Urinary bladder (tissue), 4 donors: ENCODE results near the gene RAB4A. TPM values are rescaled to one million over a fixed set of nuclear protein-coding genes. Genes with fewer than 3 reads are reported as not detected.
"Not testable (repeated sequence)": the region's sequence is repeated elsewhere in the genome, so short reads cannot be mapped to it uniquely, and the experiment has no call there.

Experiments
- DNase-seq: peaks from one replicate; pipeline ENCODE4 v3.0.0-alpha.2; 2015; ENCODE audit errors: extremely low spot score
- H3K27ac ChIP-seq: one replicate; pipeline ENCODE4 v1.5.1; 2013; ENCODE audit warnings: low read depth, mild to moderate bottlenecking, moderate library complexity
- H3K36me3 ChIP-seq: one replicate; pipeline ENCODE4 v1.6.1; 2013; ENCODE audit warnings: mild to moderate bottlenecking, moderate library complexity; ENCODE audit not compliant: insufficient read depth
- H3K4me1 ChIP-seq: one replicate; pipeline ENCODE4 v1.6.1; 2013; ENCODE audit warnings: mild to moderate bottlenecking, moderate library complexity; ENCODE audit not compliant: insufficient read depth
- H3K4me3 ChIP-seq: one replicate; pipeline ENCODE4 v1.5.1; 2013; ENCODE audit warnings: low read depth, low read length
- WGBS: extraction: QIAGEN DNeasy Blood & Tissue Kit; methylation state at CpG from one replicate; pipeline ENCODE4 v1.1.7; 2013; 5-methylcytosine and 5-hydroxymethylcytosine counted together
- polyA plus RNA-seq: library from polyadenylated mRNA; stranded (reverse); fragments of 200-250 nt; gene quantifications from one replicate; pipeline ENCODE4 v1.2.3, GENCODE V29; 2013
- total RNA-seq: library from RNA; depleted of rRNA; stranded (reverse); fragments of >200 nt; gene quantifications from one replicate; pipeline ENCODE4 v1.2.3, GENCODE V29; 2014
- donor health status: healthy with polysubstance abuse.
- donor health status: healthy.

Gene RAB4A
- total and polyA plus RNA-seq, 2 donors = 33.5 to 51.4 TPM

DNA sequence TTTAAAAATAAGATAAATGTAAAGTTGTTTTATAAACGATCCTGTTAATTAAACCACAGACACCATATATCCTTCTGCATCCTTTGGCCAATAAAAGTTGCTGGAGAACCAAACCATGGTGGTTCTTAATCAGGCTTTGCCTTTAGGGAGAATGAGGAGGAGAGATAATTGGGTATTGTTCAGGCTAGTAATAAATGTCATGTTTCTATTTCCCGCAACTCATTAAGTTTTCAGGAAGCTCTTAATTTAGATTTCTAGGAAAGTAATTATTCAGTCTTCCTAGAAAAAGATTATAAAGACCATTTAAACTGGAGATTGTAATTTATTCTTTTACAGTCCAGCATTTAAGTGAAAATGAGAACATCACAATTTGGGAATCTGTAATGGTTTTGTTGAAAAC, 34.5 kb downstream of the RAB4A start:
- peaks cover 1% of the 10 kb centered on the region for H3K36me3 ChIP-seq

DNA sequence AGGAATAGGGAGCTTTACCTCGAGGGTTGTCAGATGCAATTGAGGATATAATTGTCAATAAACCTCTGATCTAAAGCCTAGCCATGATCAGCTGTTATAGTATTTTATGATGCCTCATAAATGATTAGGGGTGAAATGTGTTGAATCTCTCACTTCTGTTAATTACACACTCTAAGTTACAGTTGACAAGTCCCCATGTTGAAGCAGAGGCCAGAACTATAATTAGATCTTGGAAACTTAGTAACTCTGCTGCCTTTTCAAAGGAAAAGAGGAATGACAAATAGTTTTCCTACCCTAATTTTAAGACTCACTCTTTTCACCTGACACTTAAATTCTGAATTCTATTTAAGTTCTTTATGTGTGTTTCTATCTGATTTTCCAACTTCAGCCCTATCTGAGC, 38.2 kb downstream of the RAB4A start:
- DNase-seq = no peak
- H3K36me3 ChIP-seq = peaks cover 1% of the 10 kb centered on the region
- H3K4me1 ChIP-seq = no peaks in the 10 kb centered on the region
- 54% methylated on average over 1 of the region's 1 CpG for WGBS
- H3K4me3 ChIP-seq = no peak overlapping the region
- no peak overlapping the region for H3K27ac ChIP-seq

More for the DNA sequence above, 34.5 kb downstream of the RAB4A start:
- no peak for DNase-seq
- Histone ChIP-seq H3K27ac (no peak overlapping the region), H3K4me1 (no peaks in the 10 kb centered on the region), H3K4me3 (no peak overlapping the region)
- WGBS = 76% methylated on average over 2 of the region's 2 CpGs

DNA sequence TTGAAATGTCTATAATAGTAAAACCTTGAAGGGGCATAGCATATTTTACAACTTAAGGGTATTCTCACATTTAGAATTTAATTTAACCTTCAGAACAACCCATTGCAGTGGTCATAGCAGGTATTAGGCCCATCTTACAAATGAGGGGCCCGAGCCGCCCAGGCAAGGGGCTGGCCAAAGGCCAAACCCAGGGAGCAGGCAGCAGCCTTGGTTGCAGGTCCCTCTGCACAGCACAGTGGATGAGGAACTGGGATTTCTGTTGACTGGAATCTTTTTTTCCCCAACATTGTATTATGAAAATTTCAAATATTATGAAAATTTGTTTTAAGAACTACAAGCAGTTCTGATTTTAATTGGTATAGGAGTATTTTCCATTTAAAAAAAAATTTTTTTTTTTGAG, 38.8 kb downstream of the RAB4A start:
- Histone ChIP-seq H3K4me1 (no peaks in the 10 kb centered on the region), H3K36me3 (peaks cover 1% of the 10 kb centered on the region), H3K27ac (no peak overlapping the region), H3K4me3 (no peak overlapping the region)
- DNase-seq = no peak
- WGBS = 94% methylated on average over 2 of the region's 2 CpGs

DNA sequence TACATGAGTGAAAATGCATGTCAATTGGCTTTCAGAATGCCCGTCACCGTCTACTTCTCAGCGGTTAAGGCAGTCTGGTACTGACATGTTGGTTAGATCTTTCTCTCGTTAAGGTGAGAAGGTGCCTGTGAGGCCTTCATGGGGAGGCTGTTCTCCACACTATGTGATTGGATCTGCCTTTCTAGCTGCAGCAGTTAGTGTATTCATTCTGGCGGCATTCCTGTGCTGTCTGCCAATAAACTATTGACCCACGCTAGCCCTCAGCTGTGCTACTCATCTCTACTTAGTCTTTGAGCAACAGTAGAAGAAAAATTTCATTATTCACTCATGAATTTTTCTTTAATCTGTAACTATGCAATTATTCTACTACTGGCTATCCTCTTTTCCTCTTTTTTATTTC, 39.9 kb downstream of the RAB4A start:
- H3K27ac ChIP-seq = no peak overlapping the region
- H3K4me1 ChIP-seq = no peaks in the 10 kb centered on the region
- H3K36me3 ChIP-seq = peaks cover 1% of the 10 kb centered on the region
- H3K4me3 ChIP-seq = no peak overlapping the region
- 77% methylated on average over 6 of the region's 6 CpGs for WGBS
- no peak for DNase-seq

DNA sequence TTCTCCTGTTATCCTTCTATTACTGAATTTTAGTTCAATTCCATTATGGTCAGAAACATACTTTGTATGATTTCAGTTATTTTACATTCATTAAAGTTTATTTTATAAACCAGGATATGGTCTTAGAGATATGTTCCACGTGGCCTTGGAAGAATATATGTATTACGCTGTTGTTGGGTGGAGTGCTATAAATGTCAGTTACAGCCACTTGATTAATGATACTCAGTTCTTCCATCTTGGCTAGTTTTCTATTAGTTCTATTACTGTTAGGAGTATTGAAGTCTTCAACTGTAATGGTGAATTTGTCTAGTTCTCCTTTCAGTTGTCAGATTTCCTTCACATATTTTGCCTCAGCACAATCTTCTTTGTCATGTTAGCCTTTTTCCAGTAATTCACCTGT, 45.3 kb downstream of the RAB4A start:
- WGBS = 62% methylated on average over 2 of the region's 2 CpGs
- DNase-seq = no peak
- H3K27ac ChIP-seq = no peak overlapping the region
- H3K4me1 ChIP-seq = no peaks in the 10 kb centered on the region
- no peak overlapping the region for H3K4me3 ChIP-seq
- peaks cover 4% of the 10 kb centered on the region for H3K36me3 ChIP-seq

DNA sequence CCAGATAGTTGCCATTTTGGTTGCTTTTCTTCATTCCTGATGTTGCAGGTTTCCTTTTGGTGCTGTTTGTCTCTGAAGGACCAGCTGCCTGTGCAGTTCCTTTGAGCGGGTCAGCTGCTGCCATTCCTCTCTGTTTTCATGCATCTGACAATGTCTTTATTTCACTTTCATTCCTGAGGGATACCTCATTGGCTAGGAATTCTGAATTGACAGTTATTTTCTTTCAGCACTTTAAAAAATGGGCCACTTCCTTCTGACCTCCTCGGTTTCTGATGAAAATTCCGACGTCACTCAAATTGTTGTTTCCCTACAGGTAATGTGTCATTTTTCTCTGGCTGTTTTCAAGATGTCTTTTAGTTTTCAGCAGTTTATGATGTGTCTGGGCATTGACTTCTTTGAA, 47.1 kb downstream of the RAB4A start:
- Histone ChIP-seq H3K4me3 (no peak overlapping the region), H3K4me1 (no peaks in the 10 kb centered on the region), H3K27ac (no peak overlapping the region), H3K36me3 (peaks cover 4% of the 10 kb centered on the region)
- DNase-seq = no peak
- WGBS = 90% methylated on average over 4 of the region's 4 CpGs

DNA sequence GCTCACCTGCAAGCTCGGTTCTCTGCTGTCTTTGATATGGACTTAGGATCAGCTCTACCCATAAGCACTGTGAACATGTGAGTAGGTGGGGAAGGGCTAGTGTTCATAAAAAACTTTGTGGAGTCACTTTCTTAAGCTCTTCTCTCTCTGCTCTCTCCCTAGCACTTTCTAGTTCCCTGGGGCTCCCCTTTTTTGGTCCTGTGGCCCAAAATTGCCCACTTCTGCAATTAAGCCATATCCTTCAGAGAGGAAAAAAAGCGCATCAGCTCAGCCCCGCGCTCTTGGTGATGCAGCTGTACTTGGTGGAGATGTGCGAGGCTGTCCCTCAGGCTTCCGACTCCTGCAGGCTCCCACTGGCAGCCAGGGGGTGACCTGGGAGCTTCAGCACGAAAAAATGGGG, 48.6 kb downstream of the RAB4A start:
- 96% methylated on average over 7 of the region's 7 CpGs for WGBS
- H3K4me3 ChIP-seq = no peak overlapping the region
- DNase-seq = no peak
- H3K36me3 ChIP-seq = peaks cover 4% of the 10 kb centered on the region
- H3K27ac ChIP-seq = no peak overlapping the region
- H3K4me1 ChIP-seq = no peaks in the 10 kb centered on the region

DNA sequence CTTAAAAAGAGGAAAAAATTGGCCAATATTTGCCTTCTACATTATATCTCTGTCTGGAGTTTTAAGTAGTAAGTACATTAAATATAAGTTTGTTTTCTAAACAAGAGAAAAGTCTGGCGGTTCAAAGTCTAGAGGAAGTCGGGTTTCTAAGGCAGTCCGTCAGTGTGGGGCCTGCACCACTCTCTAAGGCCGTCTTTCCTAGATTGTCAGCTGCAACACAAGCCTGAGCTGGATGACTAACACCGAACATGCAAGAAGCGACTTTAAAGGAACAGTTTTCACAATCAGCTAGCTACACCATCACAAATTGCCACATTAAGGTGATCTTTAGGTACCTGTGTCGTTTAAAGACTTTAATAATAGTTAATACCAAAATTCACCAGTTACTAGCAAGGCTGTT, 52.3 kb downstream of the RAB4A start:
- 92% methylated on average over 7 of the region's 7 CpGs for WGBS
- Histone ChIP-seq H3K27ac (no peak overlapping the region), H3K4me3 (no peak overlapping the region), H3K36me3 (peaks cover 4% of the 10 kb centered on the region), H3K4me1 (no peaks in the 10 kb centered on the region)
- DNase-seq = no peak

DNA sequence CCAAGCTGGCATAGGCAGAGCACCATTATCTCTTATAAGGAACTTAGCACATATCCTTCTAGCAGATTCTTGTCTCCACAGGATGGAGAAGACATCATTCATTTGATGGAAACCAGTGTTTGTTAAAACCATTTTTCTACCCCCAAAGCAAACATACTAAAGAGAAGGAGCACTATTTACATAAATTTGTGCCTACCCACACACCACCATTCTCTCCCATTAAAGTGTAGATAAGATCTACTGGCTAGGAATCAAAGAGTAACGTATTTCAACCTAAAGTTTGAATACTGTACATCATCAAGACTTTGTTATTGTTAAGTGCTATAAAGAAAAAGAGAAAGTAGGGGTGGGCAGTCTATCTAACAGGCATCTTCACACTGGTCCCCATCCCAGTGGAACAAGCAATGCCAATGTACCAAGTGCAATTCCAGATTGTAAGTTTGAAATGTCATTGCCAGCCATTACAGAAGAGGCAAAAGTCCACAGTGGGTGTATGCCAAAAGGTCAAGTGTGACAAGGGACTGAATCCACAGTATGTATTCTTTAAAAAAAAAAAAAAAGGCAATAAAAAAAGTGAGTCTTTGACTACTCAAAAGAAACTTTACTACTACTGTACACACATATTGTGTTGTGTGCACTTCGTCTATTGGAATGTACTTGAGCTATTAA, 53.1 kb downstream of the RAB4A start:
- Histone ChIP-seq H3K4me1 (no peaks in the 10 kb centered on the region), H3K4me3 (no peak overlapping the region), H3K27ac (no peak overlapping the region), H3K36me3 (peaks cover 4% of the 10 kb centered on the region)
- WGBS = 82% methylated on average over 2 of the region's 2 CpGs
- no peak for DNase-seq

DNA sequence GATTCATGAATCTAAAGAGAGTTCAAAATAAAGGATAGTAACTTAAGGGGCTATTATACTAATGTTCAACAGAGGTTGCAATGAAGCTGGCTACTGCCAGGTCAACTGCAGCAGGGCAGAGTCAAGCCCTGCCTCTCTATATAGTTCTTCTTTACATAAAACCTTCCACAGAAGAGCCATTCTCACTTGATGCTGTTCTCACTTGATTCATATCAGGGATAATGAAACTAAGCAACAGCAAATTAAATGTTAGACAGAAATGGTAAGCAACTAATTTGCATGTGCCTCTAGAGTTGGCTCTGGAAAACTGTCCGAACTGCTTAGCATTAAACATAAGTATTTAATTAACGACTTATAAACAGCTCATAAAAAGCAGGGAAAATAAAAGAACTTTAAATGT, 54.5 kb downstream of the RAB4A start:
- H3K27ac ChIP-seq = no peak overlapping the region
- 52% methylated on average over 2 of the region's 2 CpGs for WGBS
- no peaks in the 10 kb centered on the region for H3K4me1 ChIP-seq
- H3K4me3 ChIP-seq = no peak overlapping the region
- no peak for DNase-seq
- H3K36me3 ChIP-seq = no peaks in the 10 kb centered on the region

DNA sequence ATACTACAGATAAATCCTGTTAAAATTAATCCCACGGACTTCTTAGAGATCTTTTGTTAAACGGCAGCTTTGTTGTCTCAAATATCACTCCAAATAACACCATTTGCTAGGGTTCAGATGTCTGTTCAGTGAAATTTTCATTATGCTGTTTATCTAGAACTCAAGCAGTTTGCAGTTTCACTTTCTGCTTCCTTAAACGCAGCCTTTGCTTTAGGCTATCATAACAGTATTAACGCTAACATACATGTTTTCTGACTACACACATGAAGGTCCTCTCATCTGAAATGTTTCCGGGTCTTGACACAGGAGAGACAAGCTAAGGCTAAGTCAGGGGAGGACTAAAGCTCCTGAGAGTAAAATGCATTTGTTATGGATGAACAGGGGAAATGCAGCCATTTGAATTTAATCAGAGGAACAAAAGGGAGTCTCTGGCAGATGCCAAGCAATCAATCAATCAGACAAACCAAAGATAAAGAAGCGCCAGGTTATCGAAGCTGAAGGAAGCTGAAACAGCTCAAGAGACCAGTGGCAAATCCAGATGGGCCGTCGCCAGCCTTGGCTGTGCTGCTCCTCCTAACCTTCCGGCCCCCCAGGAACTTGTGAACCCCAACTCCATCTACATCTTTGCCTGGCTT, 55.1 kb downstream of the RAB4A start:
- DNase-seq = no peak
- H3K4me3 ChIP-seq = no peak overlapping the region
- no peaks in the 10 kb centered on the region for H3K36me3 ChIP-seq
- WGBS = 61% methylated on average over 10 of the region's 10 CpGs
- H3K27ac ChIP-seq = no peak overlapping the region
- H3K4me1 ChIP-seq = no peaks in the 10 kb centered on the region

DNA sequence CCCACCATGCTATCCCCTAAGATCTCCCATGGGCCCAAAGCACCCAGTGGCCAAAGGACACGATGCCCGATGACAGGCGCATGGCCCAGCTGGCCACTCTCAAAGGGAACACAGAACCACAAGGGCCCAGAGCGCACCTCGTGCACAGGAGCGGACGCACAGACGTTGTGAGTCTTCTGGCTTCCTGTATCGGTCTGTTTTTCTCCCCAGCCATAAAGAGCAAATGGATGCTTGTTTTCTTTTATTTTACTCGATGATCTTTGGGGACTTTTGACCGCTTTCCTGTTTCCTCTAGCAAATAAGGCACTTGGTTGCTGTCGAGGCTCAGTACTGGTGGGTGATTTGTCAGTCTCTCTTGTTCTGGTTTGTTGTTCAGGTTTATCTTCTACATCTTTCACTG, 55.7 kb downstream of the RAB4A start:
- Histone ChIP-seq H3K4me3 (no peak overlapping the region), H3K36me3 (no peaks in the 10 kb centered on the region), H3K27ac (no peak overlapping the region), H3K4me1 (no peaks in the 10 kb centered on the region)
- WGBS = 96% methylated on average over 12 of the region's 12 CpGs
- no peak for DNase-seq

DNA sequence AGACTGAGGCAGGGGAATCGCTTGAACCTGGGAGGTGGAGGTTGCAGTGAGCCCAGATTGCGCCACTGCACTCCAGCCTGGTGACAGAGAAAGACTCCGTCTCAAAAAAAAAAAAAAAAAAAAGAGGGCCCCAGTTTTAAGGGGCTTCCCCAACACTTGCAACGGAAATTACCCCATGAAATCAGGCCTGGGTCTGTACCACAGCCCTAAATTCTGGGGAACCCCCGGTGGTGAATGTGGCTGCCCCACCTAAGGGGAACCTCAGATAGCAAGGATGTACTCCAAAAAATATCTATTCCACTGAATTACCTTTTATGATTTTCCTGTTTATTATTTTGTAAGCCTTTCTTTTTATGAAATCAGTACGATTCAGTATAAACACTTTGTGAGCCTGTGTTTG, 56.9 kb downstream of the RAB4A start:
- WGBS = 92% methylated on average over 6 of the region's 6 CpGs
- not testable (repeated sequence) for H3K27ac ChIP-seq, H3K4me1 ChIP-seq, H3K4me3 ChIP-seq, DNase-seq, H3K36me3 ChIP-seq

DNA sequence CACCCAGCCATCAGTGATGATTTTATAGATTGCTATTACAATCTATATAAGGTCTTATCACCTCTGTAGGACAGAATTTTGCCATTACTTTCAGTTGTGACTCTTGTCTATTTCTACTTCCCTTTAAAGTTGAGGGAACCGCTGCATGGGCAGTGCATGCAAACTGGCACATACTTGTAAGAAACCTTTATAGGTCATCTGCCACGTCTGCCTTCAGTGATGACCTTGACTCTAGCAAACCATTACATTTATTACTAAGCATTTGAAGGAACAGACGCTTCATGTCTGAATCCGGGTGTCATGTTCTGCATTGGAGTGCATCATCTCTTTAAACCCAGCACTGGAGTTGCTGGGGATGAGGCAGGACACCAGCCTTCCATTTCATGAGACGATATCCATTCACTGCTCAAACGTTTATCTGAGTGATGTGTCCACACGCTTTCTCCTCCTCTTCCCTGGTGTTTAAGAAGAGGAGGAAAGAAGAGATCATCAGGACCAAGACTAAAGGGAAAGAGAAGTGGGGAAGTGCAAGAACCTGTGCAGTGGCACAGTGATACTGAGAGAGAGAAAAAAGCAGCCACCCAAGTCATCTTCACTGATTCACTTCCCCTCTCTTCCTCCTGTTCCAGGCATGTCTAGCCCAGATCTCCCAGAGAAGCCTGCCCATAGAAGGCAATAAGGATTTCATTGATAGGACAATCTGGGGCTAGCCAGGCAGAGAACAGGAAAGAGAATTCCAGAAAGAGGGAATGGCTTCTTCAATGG, 57.9 kb downstream of the RAB4A start:
- 84% methylated on average over 7 of the region's 7 CpGs for WGBS
- Histone ChIP-seq H3K36me3 (no peaks in the 10 kb centered on the region), H3K4me1 (no peaks in the 10 kb centered on the region), H3K27ac (no peak overlapping the region), H3K4me3 (no peak overlapping the region)
- no peak for DNase-seq
